ENCODE measurements around the gene PHOX2A.

- no peak for TF ChIP-seq EZH2 (IDR thresholded peaks at IDR 0.05)
- no peak for TF ChIP-seq POLR2AphosphoS5 (IDR thresholded peaks at IDR 0.05; ENCODE audit: borderline replicate concordance, low read depth, low read length)
- TF ChIP-seq FOXP2 (optimal IDR thresholded peaks at IDR 0.05; ENCODE audit: control extremely low read depth, extremely low read length, insufficient read depth) = no peak
Observed at GRCh38 chr11:72191961-72192381, 52.0 kb downstream of the PHOX2A start, which contains the start of gene FOLR1.
